NT2/D1 (cell line): ENCODE data around the gene PLA2G3.

Experiments used
- YY1 ChIP-seq: IDR thresholded peaks from 2 replicates; pipeline ENCODE4 v1.6.1; 2011; ENCODE audit not compliant: insufficient read length, insufficient read depth
- ZNF274 ChIP-seq: IDR thresholded peaks from 2 replicates; pipeline ENCODE4 v1.6.1; 2011; ENCODE audit warnings: mild to moderate bottlenecking, low read depth, low read length

DNA sequence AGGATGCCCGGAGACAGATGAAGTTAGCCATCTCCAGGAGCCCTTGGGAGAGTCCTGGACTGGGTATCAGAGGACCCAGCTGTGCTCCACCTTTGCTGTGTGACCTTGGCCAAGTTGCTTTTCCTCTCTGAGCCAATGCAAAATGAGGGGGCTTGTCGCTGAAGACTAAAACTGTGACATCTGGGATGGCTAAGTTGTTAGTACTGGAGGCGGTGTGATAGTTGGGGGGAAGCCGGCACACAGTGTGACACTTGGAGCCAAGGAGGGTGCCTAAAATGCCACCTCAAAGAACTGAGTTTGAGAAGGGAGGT lies 17.1 kb downstream of the PLA2G3 start:
- TF ChIP-seq ZNF274 (no peak), YY1 (no peak)
